ENCODE measurements around the gene UGGT1. TPM values are rescaled to one million over a fixed set of nuclear protein-coding genes. Genes with fewer than 3 reads are reported as not detected.

Gene UGGT1
- total RNA-seq, 4 donors from 2014 or later = 17.8 to 57.2 (median 27.2) TPM

- TF ChIP-seq POLR2A (IDR thresholded peaks at IDR 0.05) = no peak
- TF ChIP-seq, protein P1, sequence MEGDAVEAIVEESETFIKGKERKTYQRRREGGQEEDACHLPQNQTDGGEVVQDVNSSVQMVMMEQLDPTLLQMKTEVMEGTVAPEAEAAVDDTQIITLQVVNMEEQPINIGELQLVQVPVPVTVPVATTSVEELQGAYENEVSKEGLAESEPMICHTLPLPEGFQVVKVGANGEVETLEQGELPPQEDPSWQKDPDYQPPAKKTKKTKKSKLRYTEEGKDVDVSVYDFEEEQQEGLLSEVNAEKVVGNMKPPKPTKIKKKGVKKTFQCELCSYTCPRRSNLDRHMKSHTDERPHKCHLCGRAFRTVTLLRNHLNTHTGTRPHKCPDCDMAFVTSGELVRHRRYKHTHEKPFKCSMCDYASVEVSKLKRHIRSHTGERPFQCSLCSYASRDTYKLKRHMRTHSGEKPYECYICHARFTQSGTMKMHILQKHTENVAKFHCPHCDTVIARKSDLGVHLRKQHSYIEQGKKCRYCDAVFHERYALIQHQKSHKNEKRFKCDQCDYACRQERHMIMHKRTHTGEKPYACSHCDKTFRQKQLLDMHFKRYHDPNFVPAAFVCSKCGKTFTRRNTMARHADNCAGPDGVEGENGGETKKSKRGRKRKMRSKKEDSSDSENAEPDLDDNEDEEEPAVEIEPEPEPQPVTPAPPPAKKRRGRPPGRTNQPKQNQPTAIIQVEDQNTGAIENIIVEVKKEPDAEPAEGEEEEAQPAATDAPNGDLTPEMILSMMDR (IDR thresholded peaks at IDR 0.05) = no peak
- WGBS, 2 donors = 91% methylated on average over 9 of the region's 9 CpGs
- no peak overlapping the region for H3K4me3 ChIP-seq (ENCODE audit: low read depth, poor library complexity, severe bottlenecking)
- intact Hi-C loops (cut with DNase I; ENCODE audit: low total_unique reads) = no loop called here
- DNase-seq (ENCODE audit: low spot score in 2 of 2) = no peak
These were observed 96.1 kb downstream of the UGGT1 start for GRCh38 chr2:128187032-128187654.

- no peak overlapping the region for H3K4me3 ChIP-seq (ENCODE audit: low read depth, poor library complexity, severe bottlenecking)
- DNase-seq (ENCODE audit: low spot score in 2 of 2) = no peak
- intact Hi-C loops (cut with DNase I; ENCODE audit: low total_unique reads) = no loop called here
- 74 to 78% methylated on average over 6 of the region's 6 CpGs for WGBS, 2 donors
- TF ChIP-seq, protein P1 (IDR thresholded peaks at IDR 0.05) = no peak
- TF ChIP-seq POLR2A (IDR thresholded peaks at IDR 0.05) = no peak
These were observed 104.5 kb downstream of the UGGT1 start for GRCh38 chr2:128195435-128195984.

DNA sequence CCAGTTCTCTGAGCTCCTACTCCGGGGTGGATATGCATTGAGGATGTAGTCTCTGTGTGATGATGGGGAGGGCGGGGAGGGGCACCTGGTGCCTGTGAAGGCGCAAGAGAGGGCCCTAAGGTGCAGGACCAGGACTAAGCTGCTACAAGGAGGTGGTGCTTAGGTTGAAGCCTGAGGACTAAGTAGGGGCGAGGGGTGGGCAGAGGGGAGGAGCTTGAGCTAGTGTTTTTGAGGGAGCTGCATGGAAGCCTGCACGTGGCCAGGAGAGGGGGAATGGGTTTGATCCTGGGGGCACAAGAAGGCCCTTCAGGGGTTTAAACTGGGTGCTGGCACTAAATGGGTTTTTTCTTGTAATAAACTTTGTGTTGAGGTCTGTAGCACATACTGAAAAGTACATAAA is 105.0 kb downstream of the UGGT1 start:
- H3K4me3 ChIP-seq (ENCODE audit: low read depth, poor library complexity, severe bottlenecking) = no peak overlapping the region
- 80 to 88% methylated on average over 5 of the region's 5 CpGs for whole genome bisulfite sequencing, 2 donors
- no peak for TF ChIP-seq POLR2A (IDR thresholded peaks at IDR 0.05)
- TF ChIP-seq, protein P1 (IDR thresholded peaks at IDR 0.05) = no peak
- intact Hi-C loops (cut with DNase I; ENCODE audit: low total_unique reads) = no loop called here
- no peak for DNase-seq (ENCODE audit: low spot score in 2 of 2)

- intact Hi-C loops (cut with DNase I; ENCODE audit: low total_unique reads) = no loop called here
- no peak for TF ChIP-seq POLR2A (IDR thresholded peaks at IDR 0.05)
- TF ChIP-seq, protein P1 (IDR thresholded peaks at IDR 0.05) = no peak
- 69 to 72% methylated on average over 6 of the region's 6 CpGs for WGBS, 2 donors
- H3K4me3 ChIP-seq (ENCODE audit: low read depth, poor library complexity, severe bottlenecking) = no peak overlapping the region
- no peak for DNase-seq (ENCODE audit: low spot score in 2 of 2)
These were observed 105.5 kb downstream of the UGGT1 start for GRCh38 chr2:128196471-128196931.

GRCh38 chr2:128197059-128197458 is 106.1 kb downstream of the UGGT1 start:
- H3K4me3 ChIP-seq (ENCODE audit: low read depth, poor library complexity, severe bottlenecking) = no peak overlapping the region
- TF ChIP-seq, protein P1 (IDR thresholded peaks at IDR 0.05) = no peak
- no peak for TF ChIP-seq POLR2A (IDR thresholded peaks at IDR 0.05)
- intact Hi-C loops (cut with DNase I; ENCODE audit: low total_unique reads) = no loop called here
- WGBS, 2 donors = 91% methylated on average over 8 of the region's 8 CpGs
- no peak for DNase-seq (ENCODE audit: low spot score in 2 of 2)

All from lower leg skin (tissue), 4 donors.